D721Med (cell line): ENCODE results near the gene ARSH.
"Not testable (repeated sequence)": the region's sequence is repeated elsewhere in the genome, so short reads cannot be mapped to it uniquely, and the experiment has no call there.

Experiments
- DNase-seq: peaks from one replicate; pipeline ENCODE4 v3.0.0; 2011; ENCODE audit warnings: low spot score; ENCODE audit not compliant: insufficient read length
- FAIRE-seq: peaks from 2 replicates; lab custom pipeline; 2011; peaks lifted over from hg19 to GRCh38; lab: Jason Lieb, UNC
- CTCF ChIP-seq: IDR thresholded peaks from 2 replicates; pipeline ENCODE4 v1.5.1; 2012; ENCODE audit warnings: mild to moderate bottlenecking, control low read depth; ENCODE audit not compliant: insufficient read depth; ENCODE audit errors: missing control alignments

The ARSH gene

GRCh38 chrX:2967012-2967411 is 39.3 kb upstream of the ARSH start:
- no peak for FAIRE-seq
- no peak for TF ChIP-seq CTCF
- no peak for DNase-seq

- DNase-seq (no peak), FAIRE-seq (no peak)
- TF ChIP-seq CTCF: no peak
Measured at GRCh38 chrX:2967584-2967983, 38.8 kb upstream of the ARSH start.

- no peak for TF ChIP-seq CTCF
- FAIRE-seq: no peak
- no peak for DNase-seq
Measured at GRCh38 chrX:2967998-2968909, 38.1 kb upstream of the ARSH start.

- FAIRE-seq: no peak
- DNase-seq: no peak
- TF ChIP-seq CTCF: no peak
Measured at GRCh38 chrX:2969021-2969420, 37.3 kb upstream of the ARSH start.

- DNase-seq (no peak), FAIRE-seq (no peak)
- no peak for TF ChIP-seq CTCF
Measured at GRCh38 chrX:2972391-2972790, 34.0 kb upstream of the ARSH start.

GRCh38 chrX:2974961-2975360 is 31.4 kb upstream of the ARSH start:
- no peak for DNase-seq

GRCh38 chrX:2978639-2979038 is 27.7 kb upstream of the ARSH start:
- FAIRE-seq, DNase-seq: not testable (repeated sequence)

More at GRCh38 chrX:2974961-2975360, 31.4 kb upstream of the ARSH start:
- no peak for FAIRE-seq
- no peak for TF ChIP-seq CTCF
